ENCODE results near the gene CLEC11A.

Gene CLEC11A

GRCh38 chr19:50724522-50725217 lies 1.5 kb downstream of the CLEC11A start:
- peak overlapping the region; percentile 72 for H3K4me3 ChIP-seq (ENCODE audit: low read depth, low read length)
- TF ChIP-seq CTCF (IDR thresholded peaks at IDR 0.05; ENCODE audit: low read depth, low read length), result peak; percentile 96

- H3K4me3 ChIP-seq (ENCODE audit: low read depth, low read length), result peak overlapping the region; percentile 72
- no peak for TF ChIP-seq CTCF (IDR thresholded peaks at IDR 0.05; ENCODE audit: low read depth, low read length)
Measured at GRCh38 chr19:50725218-50725910, 2.2 kb downstream of the CLEC11A start.

- H3K4me3 ChIP-seq (ENCODE audit: low read depth, low read length), result peak overlapping the region; percentile 72
- no peak for TF ChIP-seq CTCF (IDR thresholded peaks at IDR 0.05; ENCODE audit: low read depth, low read length)
Measured at GRCh38 chr19:50725911-50726230, 2.7 kb downstream of the CLEC11A start.

GRCh38 chr19:50728084-50728737 lies 5.0 kb downstream of the CLEC11A start:
- no peak overlapping the region for H3K4me3 ChIP-seq (ENCODE audit: low read depth, low read length)
- TF ChIP-seq CTCF (IDR thresholded peaks at IDR 0.05; ENCODE audit: low read depth, low read length), result no peak

- H3K4me3 ChIP-seq (ENCODE audit: low read depth, low read length), result no peak overlapping the region
- TF ChIP-seq CTCF (IDR thresholded peaks at IDR 0.05; ENCODE audit: low read depth, low read length), result no peak
Measured at GRCh38 chr19:50729894-50730293, 6.7 kb downstream of the CLEC11A start.

- H3K4me3 ChIP-seq (ENCODE audit: low read depth, low read length), result no peak overlapping the region
- TF ChIP-seq CTCF (IDR thresholded peaks at IDR 0.05; ENCODE audit: low read depth, low read length), result no peak
Measured at GRCh38 chr19:50735869-50736268, 12.7 kb downstream of the CLEC11A start.

- TF ChIP-seq CTCF (IDR thresholded peaks at IDR 0.05; ENCODE audit: low read depth, low read length), result no peak
- no peak overlapping the region for H3K4me3 ChIP-seq (ENCODE audit: low read depth, low read length)
Measured at GRCh38 chr19:50736338-50736737, 13.2 kb downstream of the CLEC11A start.
